ENCODE data around the gene RSL24D1.

RSL24D1 gene

DNA sequence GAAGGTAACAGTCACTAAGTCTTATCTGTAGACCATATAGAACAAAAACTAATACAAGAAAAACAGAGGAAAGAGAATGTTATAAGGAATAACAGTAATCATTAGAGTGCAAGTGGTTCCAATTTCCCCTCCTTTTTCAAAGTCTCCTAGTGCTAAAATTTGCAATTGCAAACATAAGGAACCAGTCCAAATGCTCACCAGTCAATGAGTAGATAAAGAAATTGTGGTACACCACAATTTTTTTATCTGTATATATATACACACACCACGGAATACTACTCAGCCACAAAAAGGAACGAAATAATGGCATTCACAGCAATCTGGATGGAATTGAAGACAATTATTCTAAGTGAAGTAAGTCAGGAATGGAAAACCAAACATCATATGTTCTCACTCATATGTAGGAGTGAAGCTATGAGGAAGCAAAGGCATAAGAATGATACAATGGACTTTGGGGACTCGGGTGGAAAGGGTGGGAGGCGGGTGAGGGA lies 38.9 kb upstream of the RSL24D1 start:
- Histone ChIP-seq H3K27me3 (ENCODE audit: low read depth, low read length) (no peaks in the 10 kb centered on the region), H3K9ac (ENCODE audit: low read length) (no peak overlapping the region), H3K4me1 (ENCODE audit: low read length) (no peaks in the 10 kb centered on the region), H3K9me3 (ENCODE audit: insufficient read depth, low read length) (no peaks in the 10 kb centered on the region), H3K36me3 (replicated peaks; ENCODE audit: low read depth, low read length) (no peaks in the 10 kb centered on the region), H3K79me2 (ENCODE audit: low read length) (no peaks in the 10 kb centered on the region), H4K20me1 (ENCODE audit: insufficient read depth, low read length) (no peaks in the 10 kb centered on the region), H3K27ac (ENCODE audit: low read length) (no peak overlapping the region), H3K4me3 (ENCODE audit: low read length) (no peak overlapping the region), H3K4me2 (ENCODE audit: low read length) (no peak overlapping the region), H2AFZ (ENCODE audit: low read depth, low read length) (no peak overlapping the region)
- TF ChIP-seq, protein P1, sequence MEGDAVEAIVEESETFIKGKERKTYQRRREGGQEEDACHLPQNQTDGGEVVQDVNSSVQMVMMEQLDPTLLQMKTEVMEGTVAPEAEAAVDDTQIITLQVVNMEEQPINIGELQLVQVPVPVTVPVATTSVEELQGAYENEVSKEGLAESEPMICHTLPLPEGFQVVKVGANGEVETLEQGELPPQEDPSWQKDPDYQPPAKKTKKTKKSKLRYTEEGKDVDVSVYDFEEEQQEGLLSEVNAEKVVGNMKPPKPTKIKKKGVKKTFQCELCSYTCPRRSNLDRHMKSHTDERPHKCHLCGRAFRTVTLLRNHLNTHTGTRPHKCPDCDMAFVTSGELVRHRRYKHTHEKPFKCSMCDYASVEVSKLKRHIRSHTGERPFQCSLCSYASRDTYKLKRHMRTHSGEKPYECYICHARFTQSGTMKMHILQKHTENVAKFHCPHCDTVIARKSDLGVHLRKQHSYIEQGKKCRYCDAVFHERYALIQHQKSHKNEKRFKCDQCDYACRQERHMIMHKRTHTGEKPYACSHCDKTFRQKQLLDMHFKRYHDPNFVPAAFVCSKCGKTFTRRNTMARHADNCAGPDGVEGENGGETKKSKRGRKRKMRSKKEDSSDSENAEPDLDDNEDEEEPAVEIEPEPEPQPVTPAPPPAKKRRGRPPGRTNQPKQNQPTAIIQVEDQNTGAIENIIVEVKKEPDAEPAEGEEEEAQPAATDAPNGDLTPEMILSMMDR (IDR thresholded peaks at IDR 0.05; ENCODE audit: low read depth, low read length), result no peak
- no peak for TF ChIP-seq EZH2phosphoT487 (IDR thresholded peaks at IDR 0.05; ENCODE audit: low read depth)

DNA sequence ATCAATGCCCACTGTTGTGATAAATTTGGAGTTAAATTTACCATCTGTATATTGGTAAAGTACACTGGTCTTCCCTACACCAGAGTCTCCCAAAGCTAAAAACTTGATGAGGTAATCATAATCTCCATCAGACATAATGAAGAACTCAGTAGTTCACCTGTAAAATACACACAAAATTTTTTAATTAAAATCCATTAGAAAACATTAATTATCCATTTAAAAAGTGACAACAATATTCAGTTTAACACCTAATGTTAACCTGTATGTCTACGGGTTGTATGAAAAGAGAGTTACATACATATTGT lies 38.0 kb upstream of the RSL24D1 start:
- no peak overlapping the region for H2AFZ ChIP-seq (ENCODE audit: low read depth, low read length)
- H3K36me3 ChIP-seq (replicated peaks; ENCODE audit: low read depth, low read length), result no peaks in the 10 kb centered on the region
- H3K4me1 ChIP-seq (ENCODE audit: low read length), result no peaks in the 10 kb centered on the region
- H3K4me2 ChIP-seq (ENCODE audit: low read length), result no peak overlapping the region
- H3K4me3 ChIP-seq (ENCODE audit: low read length), result no peak overlapping the region
- TF ChIP-seq, protein P1 (IDR thresholded peaks at IDR 0.05; ENCODE audit: low read depth, low read length), result no peak
- no peak for TF ChIP-seq EZH2phosphoT487 (IDR thresholded peaks at IDR 0.05; ENCODE audit: low read depth)
- H3K9ac ChIP-seq (ENCODE audit: low read length), result no peak overlapping the region
- no peaks in the 10 kb centered on the region for H4K20me1 ChIP-seq (ENCODE audit: insufficient read depth, low read length)
- H3K27ac ChIP-seq (ENCODE audit: low read length), result no peak overlapping the region
- H3K27me3 ChIP-seq (ENCODE audit: low read depth, low read length), result no peaks in the 10 kb centered on the region
- H3K9me3 ChIP-seq (ENCODE audit: insufficient read depth, low read length), result no peaks in the 10 kb centered on the region
- no peaks in the 10 kb centered on the region for H3K79me2 ChIP-seq (ENCODE audit: low read length)

DNA sequence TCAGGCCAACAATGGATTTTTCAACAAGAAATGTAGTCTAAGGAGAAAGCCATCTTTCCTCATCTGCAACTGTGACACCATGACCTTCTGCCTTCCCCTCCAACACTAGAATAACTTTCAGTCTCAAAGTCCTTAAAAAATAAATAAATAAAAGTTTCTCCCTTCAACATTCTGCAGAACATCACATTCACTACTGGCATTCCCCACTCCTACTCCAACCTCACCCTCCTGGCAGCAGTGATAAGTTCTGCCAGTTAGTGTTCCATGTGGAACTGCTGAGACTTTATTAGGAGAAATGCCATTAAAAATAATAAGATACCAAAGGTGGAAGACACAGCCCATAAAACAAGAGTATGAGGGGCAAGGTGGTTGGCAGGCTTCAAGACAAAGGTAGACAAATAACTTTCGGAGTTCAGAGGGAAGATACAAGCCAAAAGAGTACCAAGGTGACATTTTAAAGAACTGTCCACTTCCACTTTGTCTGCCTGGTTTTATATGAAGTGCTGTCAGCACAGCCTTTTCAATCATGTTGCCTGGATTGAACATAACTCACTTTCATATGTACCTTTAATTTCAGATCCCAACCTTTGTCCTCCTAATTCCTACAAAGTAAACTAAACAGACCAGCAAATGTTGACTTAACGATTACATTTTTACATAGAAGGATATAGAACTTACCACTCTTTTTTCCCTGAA lies 37.5 kb upstream of the RSL24D1 start:
- no peaks in the 10 kb centered on the region for H3K79me2 ChIP-seq (ENCODE audit: low read length)
- no peak overlapping the region for H3K9ac ChIP-seq (ENCODE audit: low read length)
- H2AFZ ChIP-seq (ENCODE audit: low read depth, low read length), result no peak overlapping the region
- H3K4me2 ChIP-seq (ENCODE audit: low read length), result no peak overlapping the region
- no peaks in the 10 kb centered on the region for H4K20me1 ChIP-seq (ENCODE audit: insufficient read depth, low read length)
- no peaks in the 10 kb centered on the region for H3K4me1 ChIP-seq (ENCODE audit: low read length)
- TF ChIP-seq, protein P1 (IDR thresholded peaks at IDR 0.05; ENCODE audit: low read depth, low read length), result no peak
- no peak for TF ChIP-seq EZH2phosphoT487 (IDR thresholded peaks at IDR 0.05; ENCODE audit: low read depth)
- no peaks in the 10 kb centered on the region for H3K27me3 ChIP-seq (ENCODE audit: low read depth, low read length)
- no peak overlapping the region for H3K4me3 ChIP-seq (ENCODE audit: low read length)
- H3K36me3 ChIP-seq (replicated peaks; ENCODE audit: low read depth, low read length), result no peaks in the 10 kb centered on the region
- H3K9me3 ChIP-seq (ENCODE audit: insufficient read depth, low read length), result no peaks in the 10 kb centered on the region
- H3K27ac ChIP-seq (ENCODE audit: low read length), result no peak overlapping the region

DNA sequence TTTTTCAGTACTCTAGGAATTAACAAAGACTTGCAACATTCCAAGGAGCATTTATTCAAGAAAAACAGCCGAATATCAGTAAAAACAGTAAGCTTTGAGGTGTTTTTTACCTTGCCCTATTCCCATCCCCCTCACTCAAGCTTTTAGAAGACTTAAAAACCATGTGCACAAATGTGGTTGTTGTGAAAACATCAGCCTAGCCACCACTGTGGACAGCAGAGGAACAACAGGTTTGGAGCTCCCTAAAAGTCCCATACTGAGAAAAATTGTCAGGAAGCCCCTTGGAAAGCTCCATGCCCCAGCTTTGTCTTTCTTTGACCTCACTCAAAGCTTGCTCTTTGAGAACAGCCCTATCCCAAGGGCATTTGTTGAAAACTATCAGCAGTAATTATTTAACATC lies 34.7 kb upstream of the RSL24D1 start:
- Histone ChIP-seq H2AFZ (ENCODE audit: low read depth, low read length) (no peak overlapping the region), H3K9ac (ENCODE audit: low read length) (no peak overlapping the region), H3K27me3 (ENCODE audit: low read depth, low read length) (no peaks in the 10 kb centered on the region), H3K27ac (ENCODE audit: low read length) (no peak overlapping the region), H3K4me1 (ENCODE audit: low read length) (no peaks in the 10 kb centered on the region), H3K79me2 (ENCODE audit: low read length) (no peaks in the 10 kb centered on the region), H3K4me2 (ENCODE audit: low read length) (no peak overlapping the region), H3K36me3 (replicated peaks; ENCODE audit: low read depth, low read length) (no peaks in the 10 kb centered on the region), H3K4me3 (ENCODE audit: low read length) (no peak overlapping the region), H4K20me1 (ENCODE audit: insufficient read depth, low read length) (no peaks in the 10 kb centered on the region), H3K9me3 (ENCODE audit: insufficient read depth, low read length) (no peaks in the 10 kb centered on the region)
- TF ChIP-seq EZH2phosphoT487 (IDR thresholded peaks at IDR 0.05; ENCODE audit: low read depth), result no peak
- TF ChIP-seq, protein P1 (IDR thresholded peaks at IDR 0.05; ENCODE audit: low read depth, low read length), result no peak

Data from OCI-LY3 (cell line).